Ascending aorta (tissue), 2 donors: Measurements from ENCODE around the gene TRIO. TPM values are rescaled to one million over a fixed set of nuclear protein-coding genes. Genes with fewer than 3 reads are reported as not detected.
A peak's percentile ranks its signal among the peaks of the same experiment; 100 is the strongest.

Experiments
- DNase-seq, 2 donors: peaks; one replicate each; pipeline ENCODE4 v3.0.0-alpha.2; 2019; ENCODE audit warnings: low spot score in 2 of 2
- H3K27ac ChIP-seq, 2 donors: fragments of 200-600 bp; sonication (generic); one replicate each; pipeline ENCODE4 v1.5.1; 2016 to 2017; ENCODE audit warnings: mild to moderate bottlenecking in 1 of 2
- H3K27me3 ChIP-seq: fragments of 200-600 bp; sonication (generic); one replicate; pipeline ENCODE4 v1.5.1; 2017
- H3K36me3 ChIP-seq, 2 donors: fragments of 200-600 bp; sonication (generic); one replicate each; pipeline ENCODE4 v1.5.1; 2016
- H3K4me1 ChIP-seq, 2 donors: fragments of 200-600 bp; sonication (generic); one replicate each; pipeline ENCODE4 v1.5.1; 2016 to 2017; ENCODE audit warnings: mild to moderate bottlenecking in 1 of 2
- H3K4me3 ChIP-seq, 2 donors: fragments of 200-600 bp; sonication (generic); one replicate each; pipeline ENCODE4 v1.5.1; 2016 to 2017; ENCODE audit warnings: mild to moderate bottlenecking in 1 of 2
- H3K9me3 ChIP-seq, 2 donors: fragments of 200-600 bp; sonication (generic); one replicate each; pipeline ENCODE4 v1.5.1; 2016
- intact Hi-C: fragments of 100-400 bp; cut with DNase I; formaldehyde crosslinking; loops from one replicate; pipeline ENCODE4 v1.15.1; 2023
- total RNA-seq: library from RNA; depleted of rRNA; stranded (reverse); fragments of >200 nt; gene quantifications from one replicate; pipeline ENCODE4 v1.1.0, GENCODE V29; 2016
- TF ChIP-seq, protein P1 (sequence below), 3 experiments: fragments of 200-600 bp in 2 of 3; fragments of 450-650 bp in 1 of 3; sonication (generic) in 2 of 3; IDR thresholded peaks; one replicate each; pipeline ENCODE4 v1.5.1; 2016 to 2019; ENCODE audit warnings: antibody characterized with exemption in 3 of 3, mild to moderate bottlenecking in 1 of 3, moderate library complexity in 1 of 3

The TRIO gene
- total RNA-seq, 1 donor from 2014 or later = 262 TPM

- TF ChIP-seq, protein P1, sequence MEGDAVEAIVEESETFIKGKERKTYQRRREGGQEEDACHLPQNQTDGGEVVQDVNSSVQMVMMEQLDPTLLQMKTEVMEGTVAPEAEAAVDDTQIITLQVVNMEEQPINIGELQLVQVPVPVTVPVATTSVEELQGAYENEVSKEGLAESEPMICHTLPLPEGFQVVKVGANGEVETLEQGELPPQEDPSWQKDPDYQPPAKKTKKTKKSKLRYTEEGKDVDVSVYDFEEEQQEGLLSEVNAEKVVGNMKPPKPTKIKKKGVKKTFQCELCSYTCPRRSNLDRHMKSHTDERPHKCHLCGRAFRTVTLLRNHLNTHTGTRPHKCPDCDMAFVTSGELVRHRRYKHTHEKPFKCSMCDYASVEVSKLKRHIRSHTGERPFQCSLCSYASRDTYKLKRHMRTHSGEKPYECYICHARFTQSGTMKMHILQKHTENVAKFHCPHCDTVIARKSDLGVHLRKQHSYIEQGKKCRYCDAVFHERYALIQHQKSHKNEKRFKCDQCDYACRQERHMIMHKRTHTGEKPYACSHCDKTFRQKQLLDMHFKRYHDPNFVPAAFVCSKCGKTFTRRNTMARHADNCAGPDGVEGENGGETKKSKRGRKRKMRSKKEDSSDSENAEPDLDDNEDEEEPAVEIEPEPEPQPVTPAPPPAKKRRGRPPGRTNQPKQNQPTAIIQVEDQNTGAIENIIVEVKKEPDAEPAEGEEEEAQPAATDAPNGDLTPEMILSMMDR (IDR thresholded peaks at IDR 0.05) = no peak
- peak overlapping the region; percentile 30 to 48 for H3K27ac ChIP-seq
- H3K36me3 ChIP-seq = no peaks in the 10 kb centered on the region
- intact Hi-C loops = no loop called here
- no peaks in the 10 kb centered on the region for H3K27me3 ChIP-seq
- DNase-seq = no peak
- peaks cover 3 to 12% of the 10 kb centered on the region in 2 donors for H3K4me1 ChIP-seq
- no peak overlapping the region for H3K4me3 ChIP-seq
- H3K9me3 ChIP-seq = no peaks in the 10 kb centered on the region
These were observed 107.9 kb downstream of the TRIO start for GRCh38 chr5:14250748-14251701.

DNA sequence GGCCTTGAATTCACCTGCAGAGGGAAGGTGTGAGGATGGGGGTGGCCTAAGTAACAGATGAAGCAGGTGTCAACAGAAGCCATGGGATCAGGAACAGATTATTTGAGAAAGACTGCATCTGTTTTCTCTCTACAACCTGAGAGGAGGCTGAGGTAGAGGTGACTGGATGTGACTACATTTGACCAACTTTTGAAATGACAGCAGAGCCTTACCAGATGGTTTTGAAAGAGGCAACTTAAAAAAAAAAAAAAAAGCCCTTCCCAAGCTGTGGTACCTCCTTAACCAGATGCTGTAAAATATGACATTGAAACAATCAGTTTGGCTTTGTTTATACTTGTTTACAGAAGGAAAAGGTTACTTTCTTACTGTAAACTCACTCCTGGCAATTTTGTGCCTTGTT is 108.6 kb downstream of the TRIO start:
- Histone ChIP-seq H3K4me3 (no peak overlapping the region), H3K4me1 (peaks cover 3 to 12% of the 10 kb centered on the region in 2 donors), H3K27me3 (no peaks in the 10 kb centered on the region), H3K9me3 (no peaks in the 10 kb centered on the region), H3K27ac (peak overlapping the region in 1 of 2 donors; percentile 30), H3K36me3 (no peaks in the 10 kb centered on the region)
- intact Hi-C loops = no loop called here
- TF ChIP-seq, protein P1 (IDR thresholded peaks at IDR 0.05) = no peak
- DNase-seq = no peak

DNA sequence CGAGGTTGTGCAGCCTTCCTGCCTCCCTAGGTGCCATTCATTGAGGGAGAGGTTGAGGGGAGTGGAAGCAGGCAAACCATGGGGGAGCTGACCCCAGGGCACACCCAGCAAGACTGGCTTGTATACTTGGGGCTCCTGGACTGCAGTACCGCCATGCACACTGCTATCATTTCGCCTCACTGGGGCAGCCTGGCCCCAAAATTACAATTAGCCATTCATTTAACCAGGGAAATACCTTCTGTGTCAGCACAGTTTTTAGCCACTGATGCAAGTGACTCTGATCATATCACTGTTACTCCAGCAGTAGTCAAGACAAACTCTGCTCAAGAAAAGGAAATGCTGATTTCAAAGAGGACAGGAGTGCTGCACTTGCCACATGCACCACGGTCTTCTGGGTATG is 109.7 kb downstream of the TRIO start:
- Histone ChIP-seq H3K27me3 (no peaks in the 10 kb centered on the region), H3K4me3 (no peak overlapping the region), H3K36me3 (no peaks in the 10 kb centered on the region), H3K4me1 (peaks cover 3 to 18% of the 10 kb centered on the region in 2 donors), H3K9me3 (no peaks in the 10 kb centered on the region), H3K27ac (no peak overlapping the region)
- intact Hi-C loops = no loop called here
- TF ChIP-seq, protein P1 (IDR thresholded peaks at IDR 0.05) = no peak
- DNase-seq = no peak

GRCh38 chr5:14254686-14255085 is 111.5 kb downstream of the TRIO start:
- no peak for DNase-seq
- Histone ChIP-seq H3K4me1 (peaks cover 3 to 28% of the 10 kb centered on the region in 2 donors), H3K27me3 (no peaks in the 10 kb centered on the region), H3K4me3 (no peak overlapping the region), H3K36me3 (no peaks in the 10 kb centered on the region), H3K27ac (peak overlapping the region; percentile 1 to 8), H3K9me3 (no peaks in the 10 kb centered on the region)
- intact Hi-C loops = no loop called here
- TF ChIP-seq, protein P1 (IDR thresholded peaks at IDR 0.05) = no peak

DNA sequence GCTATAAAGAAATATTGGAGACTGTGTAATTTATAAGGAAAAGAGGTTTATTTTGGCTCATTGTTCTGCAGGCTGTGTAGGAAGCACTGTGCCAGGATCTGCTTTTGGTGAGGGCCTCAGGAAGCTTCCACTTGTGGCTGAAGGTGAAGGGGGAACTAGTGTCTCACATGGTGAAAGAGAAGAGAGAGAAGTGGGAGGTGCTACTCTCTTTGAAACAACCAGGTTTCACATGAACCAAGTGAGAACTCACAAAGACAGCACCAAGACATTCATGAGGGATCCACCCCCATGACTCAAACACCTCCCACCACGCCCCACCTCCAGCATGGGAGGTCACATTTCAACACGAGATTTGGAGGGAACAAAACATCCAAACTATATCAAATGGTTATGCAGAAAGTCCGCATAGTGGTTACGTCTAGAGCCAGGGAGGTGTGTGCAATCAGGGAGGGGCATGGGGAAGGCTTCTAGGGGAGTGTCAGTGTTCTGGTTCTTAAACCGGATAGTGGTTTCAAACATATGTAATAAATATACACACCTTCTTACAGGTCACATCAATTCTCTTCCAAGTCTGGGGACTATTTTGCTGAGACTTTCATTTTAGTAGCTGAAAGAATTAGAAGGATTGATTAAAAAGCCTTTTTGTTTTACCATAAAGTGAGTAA is 113.0 kb downstream of the TRIO start:
- Histone ChIP-seq H3K36me3 (no peaks in the 10 kb centered on the region), H3K4me1 (peaks cover 0 to 33% of the 10 kb centered on the region in 2 donors), H3K4me3 (no peak overlapping the region), H3K27ac (no peak overlapping the region), H3K9me3 (no peaks in the 10 kb centered on the region), H3K27me3 (no peaks in the 10 kb centered on the region)
- no peak for DNase-seq
- intact Hi-C loops = no loop called here
- TF ChIP-seq, protein P1 (IDR thresholded peaks at IDR 0.05) = no peak
